HepG2 (cell line): ENCODE data around the gene FMC1. TPM values are rescaled to one million over a fixed set of nuclear protein-coding genes. Genes with fewer than 3 reads are reported as not detected.

Experiments used
- ATM ChIP-seq: fragments of 450-650 bp; IDR thresholded peaks from 2 replicates; pipeline ENCODE4 v1.7.1; 2017; ENCODE audit warnings: mild to moderate bottlenecking, borderline replicate concordance
- CBFB ChIP-seq: sonication (generic); formaldehyde crosslinking; IDR thresholded peaks from 2 replicates; pipeline ENCODE4 v1.4.0; 2020; ENCODE audit warnings: missing genetic modification reagents
- GABPB1 ChIP-seq: IDR thresholded peaks from 2 replicates; pipeline ENCODE4 v1.6.1; 2016; ENCODE audit warnings: mild to moderate bottlenecking, missing genetic modification reagents, moderate library complexity, missing compliant biosample characterization
- IRF2 ChIP-seq: IDR thresholded peaks from 2 replicates; pipeline ENCODE4 v1.6.1; 2018; ENCODE audit warnings: missing genetic modification reagents, missing compliant biosample characterization
- POGZ ChIP-seq: sonication (generic); formaldehyde crosslinking; IDR thresholded peaks from 2 replicates; pipeline ENCODE4 v1.4.0; 2020; ENCODE audit warnings: mild to moderate bottlenecking, missing genetic modification reagents
- REPIN1 ChIP-seq: sonication (generic); formaldehyde crosslinking; IDR thresholded peaks from 2 replicates; pipeline ENCODE4 v1.8.0; 2022; ENCODE audit warnings: missing genetic modification reagents, low read depth, mild to moderate bottlenecking, borderline replicate concordance
- ZNF652 ChIP-seq: IDR thresholded peaks from 2 replicates; pipeline ENCODE4 v1.6.1; 2016; ENCODE audit warnings: low read depth, borderline replicate concordance
- ZNF788 ChIP-seq: sonication (generic); formaldehyde crosslinking; IDR thresholded peaks from 2 replicates; pipeline ENCODE4 v1.5.0; 2020; ENCODE audit warnings: mild to moderate bottlenecking, missing genetic modification reagents, borderline replicate concordance
- ZSCAN25 ChIP-seq: sonication (generic); formaldehyde crosslinking; IDR thresholded peaks from 2 replicates; pipeline ENCODE4 v1.8.0; 2022; ENCODE audit warnings: mild to moderate bottlenecking, missing genetic modification reagents
- polyA plus RNA-seq, 8 experiments: library from polyadenylated mRNA; depleted of rRNA in 3 of 8; stranded (reverse) in 7 of 8; unstranded in 1 of 8; fragments of >200 nt; fragmentation: Illumina TruSeq in 4 of 8; extraction: Trizol in 4 of 8; gene quantifications; 2 replicates each; pipeline versions ENCODE4 v1.2.1 to v1.2.3, GENCODE V29; 2011 to 2016; ENCODE audit warnings: low read depth in 4 of 8, missing spikeins in 1 of 8, mixed read lengths in 1 of 8; ENCODE audit not compliant: insufficient read depth in 1 of 8
- total RNA-seq, 5 experiments: library from RNA; depleted of rRNA; stranded (reverse); fragments of >200 nt; fragmentation: Illumina TruSeq; extraction: Trizol; gene quantifications; 2 replicates each; pipeline ENCODE4 v1.2.3, GENCODE V29; 2016; ENCODE audit warnings: low read depth in 1 of 5
- TF ChIP-seq, protein P1 (sequence below): sonication (generic); formaldehyde crosslinking; IDR thresholded peaks from 2 replicates; pipeline ENCODE4 v1.4.0; 2020; ENCODE audit warnings: mild to moderate bottlenecking, missing genetic modification reagents
- TF ChIP-seq, protein P2 (sequence below): sonication (generic); formaldehyde crosslinking; IDR thresholded peaks from 2 replicates; pipeline ENCODE4 v1.4.0; 2020; ENCODE audit warnings: missing genetic modification reagents, mild to moderate bottlenecking, borderline replicate concordance
- TF ChIP-seq, protein P3 (sequence below): sonication (generic); formaldehyde crosslinking; IDR thresholded peaks from 2 replicates; pipeline ENCODE4 v1.4.0; 2020; ENCODE audit warnings: mild to moderate bottlenecking, missing genetic modification reagents
- TF ChIP-seq, protein P4 (sequence below): IDR thresholded peaks from 2 replicates; pipeline ENCODE4 v1.6.1; 2016; ENCODE audit warnings: low read depth, borderline replicate concordance
- TF ChIP-seq, protein P5 (sequence below): sonication (generic); formaldehyde crosslinking; IDR thresholded peaks from 2 replicates; pipeline ENCODE4 v1.4.0; 2020; ENCODE audit warnings: missing genetic modification reagents, borderline replicate concordance

The FMC1 gene
- total and polyA plus RNA-seq, 2 of the 13 experiments (the other 11 are each of a cell fraction or from before 2014, with no cell fraction given), result 39.2 to 50.7 TPM

DNA sequence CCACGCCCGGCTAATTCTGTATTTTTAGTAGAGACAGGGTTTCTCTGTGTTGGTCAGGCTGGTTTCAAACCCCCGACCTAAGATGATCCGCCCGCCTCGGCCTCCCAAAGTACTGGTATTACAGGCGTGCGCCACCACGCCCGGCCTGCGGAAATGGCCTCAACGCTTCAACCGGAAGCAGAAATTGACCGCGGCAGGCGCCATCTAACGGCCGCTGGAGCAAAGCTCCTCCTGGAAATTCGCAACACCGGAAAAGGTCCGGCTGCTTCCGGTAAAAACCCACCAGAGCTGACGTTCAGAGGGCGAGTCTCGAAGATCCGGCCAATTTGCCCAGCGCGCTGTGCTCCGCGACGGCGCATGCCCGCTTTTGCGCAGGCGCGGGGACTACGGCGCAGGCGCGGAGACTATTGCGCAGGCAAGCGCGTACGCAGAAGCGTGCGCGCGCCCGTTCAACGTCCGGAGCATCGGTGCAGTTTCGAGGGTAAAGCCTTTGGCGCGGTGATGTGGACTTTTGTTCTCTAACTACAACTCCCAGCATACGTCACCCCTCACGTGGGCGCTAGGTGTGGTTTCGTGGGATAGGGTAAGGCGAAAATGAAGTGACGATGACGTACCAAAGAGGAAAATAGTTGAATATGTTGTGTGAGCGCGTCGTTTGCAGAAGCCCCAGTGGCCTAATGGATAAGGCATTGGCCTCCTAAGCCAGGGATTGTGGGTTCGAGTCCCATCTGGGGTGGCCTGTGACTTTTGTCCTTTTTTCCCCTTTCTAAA is 915 bp upstream of the FMC1 start (continued):
- TF ChIP-seq, protein P1, sequence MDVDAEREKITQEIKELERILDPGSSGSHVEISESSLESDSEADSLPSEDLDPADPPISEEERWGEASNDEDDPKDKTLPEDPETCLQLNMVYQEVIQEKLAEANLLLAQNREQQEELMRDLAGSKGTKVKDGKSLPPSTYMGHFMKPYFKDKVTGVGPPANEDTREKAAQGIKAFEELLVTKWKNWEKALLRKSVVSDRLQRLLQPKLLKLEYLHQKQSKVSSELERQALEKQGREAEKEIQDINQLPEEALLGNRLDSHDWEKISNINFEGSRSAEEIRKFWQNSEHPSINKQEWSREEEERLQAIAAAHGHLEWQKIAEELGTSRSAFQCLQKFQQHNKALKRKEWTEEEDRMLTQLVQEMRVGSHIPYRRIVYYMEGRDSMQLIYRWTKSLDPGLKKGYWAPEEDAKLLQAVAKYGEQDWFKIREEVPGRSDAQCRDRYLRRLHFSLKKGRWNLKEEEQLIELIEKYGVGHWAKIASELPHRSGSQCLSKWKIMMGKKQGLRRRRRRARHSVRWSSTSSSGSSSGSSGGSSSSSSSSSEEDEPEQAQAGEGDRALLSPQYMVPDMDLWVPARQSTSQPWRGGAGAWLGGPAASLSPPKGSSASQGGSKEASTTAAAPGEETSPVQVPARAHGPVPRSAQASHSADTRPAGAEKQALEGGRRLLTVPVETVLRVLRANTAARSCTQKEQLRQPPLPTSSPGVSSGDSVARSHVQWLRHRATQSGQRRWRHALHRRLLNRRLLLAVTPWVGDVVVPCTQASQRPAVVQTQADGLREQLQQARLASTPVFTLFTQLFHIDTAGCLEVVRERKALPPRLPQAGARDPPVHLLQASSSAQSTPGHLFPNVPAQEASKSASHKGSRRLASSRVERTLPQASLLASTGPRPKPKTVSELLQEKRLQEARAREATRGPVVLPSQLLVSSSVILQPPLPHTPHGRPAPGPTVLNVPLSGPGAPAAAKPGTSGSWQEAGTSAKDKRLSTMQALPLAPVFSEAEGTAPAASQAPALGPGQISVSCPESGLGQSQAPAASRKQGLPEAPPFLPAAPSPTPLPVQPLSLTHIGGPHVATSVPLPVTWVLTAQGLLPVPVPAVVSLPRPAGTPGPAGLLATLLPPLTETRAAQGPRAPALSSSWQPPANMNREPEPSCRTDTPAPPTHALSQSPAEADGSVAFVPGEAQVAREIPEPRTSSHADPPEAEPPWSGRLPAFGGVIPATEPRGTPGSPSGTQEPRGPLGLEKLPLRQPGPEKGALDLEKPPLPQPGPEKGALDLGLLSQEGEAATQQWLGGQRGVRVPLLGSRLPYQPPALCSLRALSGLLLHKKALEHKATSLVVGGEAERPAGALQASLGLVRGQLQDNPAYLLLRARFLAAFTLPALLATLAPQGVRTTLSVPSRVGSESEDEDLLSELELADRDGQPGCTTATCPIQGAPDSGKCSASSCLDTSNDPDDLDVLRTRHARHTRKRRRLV, result peak; percentile 61; the same call in 1 of the 2 replicates
- TF ChIP-seq ATM, result no peak
- TF ChIP-seq ZNF788 (CRISPR knock-in tag), result peak; percentile 91
- peak; percentile 98 for TF ChIP-seq POGZ (CRISPR knock-in tag)
- TF ChIP-seq, protein P2, sequence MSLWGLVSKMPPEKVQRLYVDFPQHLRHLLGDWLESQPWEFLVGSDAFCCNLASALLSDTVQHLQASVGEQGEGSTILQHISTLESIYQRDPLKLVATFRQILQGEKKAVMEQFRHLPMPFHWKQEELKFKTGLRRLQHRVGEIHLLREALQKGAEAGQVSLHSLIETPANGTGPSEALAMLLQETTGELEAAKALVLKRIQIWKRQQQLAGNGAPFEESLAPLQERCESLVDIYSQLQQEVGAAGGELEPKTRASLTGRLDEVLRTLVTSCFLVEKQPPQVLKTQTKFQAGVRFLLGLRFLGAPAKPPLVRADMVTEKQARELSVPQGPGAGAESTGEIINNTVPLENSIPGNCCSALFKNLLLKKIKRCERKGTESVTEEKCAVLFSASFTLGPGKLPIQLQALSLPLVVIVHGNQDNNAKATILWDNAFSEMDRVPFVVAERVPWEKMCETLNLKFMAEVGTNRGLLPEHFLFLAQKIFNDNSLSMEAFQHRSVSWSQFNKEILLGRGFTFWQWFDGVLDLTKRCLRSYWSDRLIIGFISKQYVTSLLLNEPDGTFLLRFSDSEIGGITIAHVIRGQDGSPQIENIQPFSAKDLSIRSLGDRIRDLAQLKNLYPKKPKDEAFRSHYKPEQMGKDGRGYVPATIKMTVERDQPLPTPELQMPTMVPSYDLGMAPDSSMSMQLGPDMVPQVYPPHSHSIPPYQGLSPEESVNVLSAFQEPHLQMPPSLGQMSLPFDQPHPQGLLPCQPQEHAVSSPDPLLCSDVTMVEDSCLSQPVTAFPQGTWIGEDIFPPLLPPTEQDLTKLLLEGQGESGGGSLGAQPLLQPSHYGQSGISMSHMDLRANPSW (CRISPR knock-in tag), result peak; percentile 25; the same call in 1 of the 2 replicates
- TF ChIP-seq, protein P3, sequence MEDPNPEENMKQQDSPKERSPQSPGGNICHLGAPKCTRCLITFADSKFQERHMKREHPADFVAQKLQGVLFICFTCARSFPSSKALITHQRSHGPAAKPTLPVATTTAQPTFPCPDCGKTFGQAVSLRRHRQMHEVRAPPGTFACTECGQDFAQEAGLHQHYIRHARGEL (CRISPR knock-in tag), result no peak
- TF ChIP-seq, protein P4, sequence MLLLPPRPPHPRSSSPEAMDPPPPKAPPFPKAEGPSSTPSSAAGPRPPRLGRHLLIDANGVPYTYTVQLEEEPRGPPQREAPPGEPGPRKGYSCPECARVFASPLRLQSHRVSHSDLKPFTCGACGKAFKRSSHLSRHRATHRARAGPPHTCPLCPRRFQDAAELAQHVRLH (CRISPR knock-in tag), result peak; percentile 76
- TF ChIP-seq CBFB, result peak; percentile 79
- TF ChIP-seq, protein P5, sequence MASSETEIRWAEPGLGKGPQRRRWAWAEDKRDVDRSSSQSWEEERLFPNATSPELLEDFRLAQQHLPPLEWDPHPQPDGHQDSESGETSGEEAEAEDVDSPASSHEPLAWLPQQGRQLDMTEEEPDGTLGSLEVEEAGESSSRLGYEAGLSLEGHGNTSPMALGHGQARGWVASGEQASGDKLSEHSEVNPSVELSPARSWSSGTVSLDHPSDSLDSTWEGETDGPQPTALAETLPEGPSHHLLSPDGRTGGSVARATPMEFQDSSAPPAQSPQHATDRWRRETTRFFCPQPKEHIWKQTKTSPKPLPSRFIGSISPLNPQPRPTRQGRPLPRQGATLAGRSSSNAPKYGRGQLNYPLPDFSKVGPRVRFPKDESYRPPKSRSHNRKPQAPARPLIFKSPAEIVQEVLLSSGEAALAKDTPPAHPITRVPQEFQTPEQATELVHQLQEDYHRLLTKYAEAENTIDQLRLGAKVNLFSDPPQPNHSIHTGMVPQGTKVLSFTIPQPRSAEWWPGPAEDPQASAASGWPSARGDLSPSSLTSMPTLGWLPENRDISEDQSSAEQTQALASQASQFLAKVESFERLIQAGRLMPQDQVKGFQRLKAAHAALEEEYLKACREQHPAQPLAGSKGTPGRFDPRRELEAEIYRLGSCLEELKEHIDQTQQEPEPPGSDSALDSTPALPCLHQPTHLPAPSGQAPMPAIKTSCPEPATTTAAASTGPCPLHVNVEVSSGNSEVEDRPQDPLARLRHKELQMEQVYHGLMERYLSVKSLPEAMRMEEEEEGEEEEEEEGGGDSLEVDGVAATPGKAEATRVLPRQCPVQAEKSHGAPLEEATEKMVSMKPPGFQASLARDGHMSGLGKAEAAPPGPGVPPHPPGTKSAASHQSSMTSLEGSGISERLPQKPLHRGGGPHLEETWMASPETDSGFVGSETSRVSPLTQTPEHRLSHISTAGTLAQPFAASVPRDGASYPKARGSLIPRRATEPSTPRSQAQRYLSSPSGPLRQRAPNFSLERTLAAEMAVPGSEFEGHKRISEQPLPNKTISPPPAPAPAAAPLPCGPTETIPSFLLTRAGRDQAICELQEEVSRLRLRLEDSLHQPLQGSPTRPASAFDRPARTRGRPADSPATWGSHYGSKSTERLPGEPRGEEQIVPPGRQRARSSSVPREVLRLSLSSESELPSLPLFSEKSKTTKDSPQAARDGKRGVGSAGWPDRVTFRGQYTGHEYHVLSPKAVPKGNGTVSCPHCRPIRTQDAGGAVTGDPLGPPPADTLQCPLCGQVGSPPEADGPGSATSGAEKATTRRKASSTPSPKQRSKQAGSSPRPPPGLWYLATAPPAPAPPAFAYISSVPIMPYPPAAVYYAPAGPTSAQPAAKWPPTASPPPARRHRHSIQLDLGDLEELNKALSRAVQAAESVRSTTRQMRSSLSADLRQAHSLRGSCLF (CRISPR knock-in tag), result 0 out of 2 replicates have a peak, but pooled peaks have one; percentile 35
- 0 out of 2 replicates have a peak, but pooled peaks have one; percentile 3 for TF ChIP-seq ZNF652 (CRISPR knock-in tag)
- peak; percentile 97 for TF ChIP-seq GABPB1
- peak; percentile 82 for TF ChIP-seq IRF2
- peak; percentile 95 for TF ChIP-seq REPIN1 (CRISPR knock-in tag)
- TF ChIP-seq ZSCAN25, result 0 out of 2 replicates have a peak, but pooled peaks have one; percentile 33
